GM21528 (cell line): Measurements from ENCODE around the gene B4GALNT4.
"Not testable (repeated sequence)": the region's sequence is repeated elsewhere in the genome, so short reads cannot be mapped to it uniquely, and the experiment has no call there.

Source experiments
- ATAC-seq: cut with Tn5 transposase; IDR thresholded peaks from one replicate; pipeline ENCODE4 v1.9.1; 2021; ENCODE audit warnings: mild to moderate bottlenecking, moderate library complexity; ENCODE audit not compliant: unreplicated experiment, low FRiP score

The B4GALNT4 gene

DNA sequence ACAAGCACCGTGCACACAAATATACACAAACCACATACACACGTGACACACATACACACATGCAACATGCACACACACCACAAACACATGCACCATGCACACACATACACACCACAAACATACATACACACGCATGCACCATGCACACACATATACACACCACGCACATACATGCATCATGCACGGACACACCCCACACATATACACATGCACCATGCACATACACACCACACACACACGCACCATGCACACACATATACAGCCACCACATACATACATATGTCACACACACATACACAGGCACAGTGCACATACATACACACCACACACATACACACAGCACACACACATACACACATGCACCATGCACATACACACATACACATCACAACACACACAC lies 12.7 kb upstream of the B4GALNT4 start:
- no peak for ATAC-seq

DNA sequence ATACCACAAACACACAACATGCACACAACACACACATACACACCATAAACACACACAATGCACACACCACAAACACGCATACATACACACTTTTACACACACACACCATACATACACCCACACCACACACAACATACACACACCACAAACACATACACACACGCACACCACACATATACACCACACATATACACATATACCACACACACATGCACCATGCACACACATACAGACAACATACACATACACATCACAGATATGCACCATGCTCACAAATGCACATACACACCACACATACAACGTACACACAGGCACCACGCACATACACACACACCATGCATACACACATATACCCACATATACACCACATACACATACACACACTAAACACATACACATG lies 11.7 kb upstream of the B4GALNT4 start:
- no peak for ATAC-seq

DNA sequence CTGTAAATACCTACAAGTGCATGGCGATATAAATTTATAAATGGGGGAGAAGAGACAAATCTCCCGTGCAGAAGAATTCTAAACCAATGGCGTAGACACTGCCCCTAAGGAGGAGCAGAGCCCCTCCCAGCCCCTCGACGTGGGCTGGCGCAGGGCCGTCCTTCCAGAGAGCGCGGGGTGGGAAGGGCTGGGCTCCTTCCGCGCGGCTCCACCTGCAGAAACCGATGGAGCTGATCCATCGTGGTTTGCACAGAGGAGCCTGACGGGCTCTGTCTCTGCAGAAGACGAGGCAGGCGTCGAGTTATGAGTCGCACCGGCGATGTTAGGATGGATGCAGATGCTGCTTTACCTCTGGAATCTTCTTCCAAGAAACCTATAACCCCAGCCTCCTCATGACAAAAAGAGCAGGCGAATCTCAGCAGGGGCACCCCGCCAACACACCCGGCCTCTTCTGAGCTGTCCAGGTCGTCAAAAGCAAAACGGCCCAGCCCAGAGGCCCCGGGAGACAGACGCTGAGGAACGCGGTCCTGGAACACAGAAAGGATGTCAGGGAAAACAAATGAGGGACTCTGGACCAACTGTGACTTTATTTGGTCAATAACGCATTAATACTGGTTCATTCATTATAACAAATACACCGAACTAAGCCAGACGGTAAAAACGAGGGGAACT lies 11.0 kb upstream of the B4GALNT4 start:
- no peak for ATAC-seq

DNA sequence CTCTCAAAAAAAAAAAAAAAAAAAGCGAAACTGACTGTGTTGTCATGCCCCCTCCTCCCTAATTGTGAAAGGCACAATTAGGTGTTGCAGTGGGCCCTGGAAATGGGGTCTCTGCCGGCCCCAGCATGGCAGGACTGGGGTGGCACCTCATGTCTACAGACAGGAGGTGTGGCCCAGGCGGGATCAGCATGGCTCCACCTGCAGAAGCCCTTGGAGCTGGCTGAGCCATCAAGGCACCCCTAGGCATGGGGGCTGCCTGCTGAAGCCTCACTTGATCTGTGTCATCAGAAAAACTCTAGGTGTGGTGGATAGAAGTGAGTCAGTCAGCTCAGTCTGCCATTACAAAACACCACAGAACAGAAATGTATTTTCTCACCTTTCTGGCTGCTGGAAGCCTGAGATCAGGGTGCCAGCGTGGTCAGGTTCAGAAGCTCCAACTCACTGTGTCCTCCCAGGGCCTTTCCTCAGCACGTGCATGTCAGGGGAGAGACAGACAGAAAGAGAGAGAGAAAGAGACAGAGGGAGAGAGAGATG lies 10.1 kb upstream of the B4GALNT4 start:
- ATAC-seq: no peak

DNA sequence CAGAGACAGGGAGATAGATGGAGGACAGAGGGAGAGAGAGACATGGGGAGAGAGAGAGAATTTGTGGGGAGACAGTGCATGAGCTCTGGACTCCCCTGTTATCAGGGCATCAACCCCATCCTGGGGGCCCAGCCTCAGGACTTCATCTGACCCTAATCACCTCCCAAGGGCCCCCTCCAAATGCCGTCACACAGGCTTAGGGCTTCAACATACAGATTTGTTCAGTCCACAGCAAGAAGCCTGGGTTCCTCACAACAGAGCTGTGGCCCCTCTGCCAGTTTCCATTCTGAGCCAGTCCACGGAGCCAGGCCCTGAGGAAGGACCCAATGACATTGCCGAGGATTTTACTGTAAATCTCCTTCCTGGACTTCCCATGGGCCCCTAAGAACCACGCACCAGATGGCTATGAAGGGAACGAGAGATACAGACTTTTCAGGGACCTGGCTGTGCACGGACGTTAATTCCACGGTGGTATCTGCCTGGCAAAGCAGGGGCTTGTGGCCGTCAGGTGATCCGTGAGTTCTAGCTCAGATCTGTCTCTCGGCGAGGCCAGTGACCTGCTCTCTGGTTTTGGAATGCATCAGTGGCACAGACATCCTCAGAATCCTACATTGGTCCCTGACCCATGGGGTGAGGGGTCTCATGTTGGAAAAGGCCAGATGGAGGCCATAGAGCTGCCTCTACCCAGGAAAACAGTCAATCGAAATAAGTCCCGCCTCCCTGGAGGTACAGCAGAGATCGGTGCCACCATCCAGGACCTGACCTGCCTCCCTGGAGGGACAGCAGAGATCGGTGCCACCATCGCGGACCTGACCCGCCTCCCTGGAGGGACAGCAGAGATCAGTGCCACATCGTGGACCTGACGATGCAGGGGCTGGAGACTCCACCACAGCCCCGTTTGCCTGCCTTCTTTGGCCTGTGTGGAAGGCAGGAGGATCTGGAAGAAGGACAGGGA lies 8.7 kb upstream of the B4GALNT4 start:
- no peak for ATAC-seq

DNA sequence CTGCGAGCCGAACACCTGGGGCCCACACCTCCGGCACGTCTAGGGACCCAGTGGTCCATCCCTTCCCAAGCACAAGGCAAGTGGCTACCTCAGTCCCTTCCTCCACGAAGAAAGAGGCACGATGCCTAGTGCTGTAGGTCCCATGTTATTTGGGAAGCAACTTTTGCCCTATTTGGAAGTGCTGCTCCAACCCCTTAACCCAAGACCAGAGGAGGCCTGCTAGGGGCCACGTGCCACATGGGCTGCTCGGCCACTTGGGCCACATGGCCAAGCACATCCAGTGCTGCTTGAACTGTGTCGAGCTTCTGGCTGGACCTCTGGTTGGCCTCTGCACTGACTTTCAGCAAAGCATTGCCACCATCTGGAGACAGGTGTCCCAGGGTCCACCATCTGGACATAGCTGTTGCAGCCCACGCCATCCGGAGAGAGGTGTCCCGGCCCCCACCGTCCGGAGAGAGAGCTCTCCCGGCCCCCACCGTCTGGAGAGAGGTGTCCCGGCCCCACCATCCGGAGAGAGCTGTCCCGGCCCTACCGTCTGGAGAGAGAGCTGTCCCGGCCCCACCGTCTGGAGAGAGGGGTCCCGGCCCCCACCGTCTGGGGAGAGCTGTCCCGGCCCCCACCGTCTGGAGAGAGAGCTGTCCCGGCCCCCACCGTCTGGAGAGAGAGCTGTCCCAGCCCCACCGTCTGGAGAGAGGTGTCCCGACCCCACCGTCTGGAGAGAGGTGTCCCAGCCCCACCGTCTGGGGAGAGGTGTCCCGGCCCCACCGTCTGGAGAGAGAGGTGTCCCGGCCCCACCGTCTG lies 6.5 kb upstream of the B4GALNT4 start:
- ATAC-seq: no peak

DNA sequence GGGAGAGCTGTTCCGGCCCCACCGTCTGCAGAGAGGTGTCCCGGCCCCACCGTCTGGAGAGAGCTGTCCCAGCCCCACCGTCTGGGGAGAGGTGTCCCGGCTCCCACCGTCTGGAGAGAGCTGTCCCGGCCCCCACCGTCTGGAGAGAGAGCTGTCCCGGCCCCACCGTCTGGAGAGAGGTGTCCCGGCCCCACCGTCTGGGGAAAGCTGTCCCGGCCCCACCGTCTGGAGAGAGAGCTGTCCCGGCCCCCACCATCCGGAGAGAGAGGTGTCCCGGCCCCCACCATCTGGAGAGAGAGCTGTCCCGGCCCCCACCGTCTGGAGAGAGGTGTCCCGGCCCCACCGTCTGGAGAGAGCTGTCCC lies 5.9 kb upstream of the B4GALNT4 start:
- not testable (repeated sequence) for ATAC-seq

DNA sequence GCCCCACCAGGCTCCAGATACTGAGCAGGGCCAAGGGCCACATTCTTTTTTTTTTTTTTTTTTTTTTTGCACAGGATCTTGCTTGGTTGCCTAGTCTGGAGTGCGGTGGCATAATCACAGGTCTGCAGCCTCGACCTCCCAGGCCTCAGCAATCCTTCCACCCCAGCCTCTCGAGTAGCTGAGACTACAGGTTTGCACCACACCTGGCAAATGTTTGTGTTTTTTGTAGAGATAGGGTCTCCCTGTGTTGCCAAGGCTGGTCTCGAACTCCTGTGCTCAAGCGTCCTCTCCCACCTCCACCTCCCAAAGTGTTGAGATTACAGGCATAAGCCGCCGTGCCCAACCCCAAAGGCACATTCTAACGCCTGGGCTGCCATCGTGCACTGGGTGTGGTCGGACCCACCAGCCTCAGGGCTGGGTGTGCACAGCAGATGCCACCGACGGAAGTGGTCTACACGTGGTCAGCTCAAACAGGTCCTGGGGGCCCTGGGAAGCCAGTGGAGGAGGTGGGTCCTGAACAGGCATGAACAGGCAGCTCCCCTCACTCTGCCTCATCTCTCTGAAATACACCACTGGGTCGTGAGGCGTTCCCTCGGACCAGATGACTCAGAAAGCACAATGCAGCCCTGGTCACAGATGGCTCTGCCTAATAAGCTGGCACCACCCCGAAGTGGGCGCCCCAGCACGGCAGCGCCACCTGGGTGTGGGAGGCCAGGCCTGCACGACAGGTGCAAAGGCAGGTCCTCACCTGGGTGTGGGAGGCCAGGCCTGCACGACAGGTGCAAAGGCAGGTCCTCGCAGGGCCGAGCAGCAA lies 5.1 kb upstream of the B4GALNT4 start:
- no peak for ATAC-seq

DNA sequence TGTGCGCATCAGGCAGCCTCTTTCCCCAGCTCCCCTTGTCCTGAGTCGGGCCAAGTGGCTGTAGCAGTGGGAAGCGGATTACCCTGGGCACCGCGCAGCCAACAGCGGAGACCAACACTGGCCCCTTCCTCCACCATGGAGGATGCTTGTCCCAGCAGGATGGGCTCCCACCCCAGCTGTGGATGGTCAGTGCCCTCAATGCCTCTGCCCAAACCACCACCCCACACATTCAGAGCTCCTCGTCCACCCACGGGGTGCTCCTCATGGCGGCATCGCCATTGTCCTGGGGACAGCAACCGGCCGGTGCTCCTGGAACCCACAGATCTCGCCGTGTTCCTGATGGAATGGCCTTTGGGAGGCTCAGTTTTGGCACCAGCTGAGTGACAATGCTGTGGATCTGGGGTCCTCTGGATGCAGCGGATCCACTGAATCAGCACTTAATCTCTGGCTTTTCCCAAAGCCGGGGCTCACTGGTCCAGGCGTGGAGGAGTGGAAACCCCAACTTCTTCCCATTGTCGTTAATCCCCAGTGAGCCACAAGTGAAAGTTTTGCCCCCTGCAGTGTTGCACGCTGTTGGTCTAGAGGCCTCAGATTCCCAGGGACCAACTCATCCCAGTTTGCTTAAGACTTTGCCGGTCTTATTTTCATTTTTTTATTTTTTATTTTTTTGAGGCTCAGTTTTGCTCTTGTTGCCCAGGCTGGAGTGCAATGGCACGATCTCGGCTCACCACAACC lies 4.1 kb upstream of the B4GALNT4 start:
- no peak for ATAC-seq

DNA sequence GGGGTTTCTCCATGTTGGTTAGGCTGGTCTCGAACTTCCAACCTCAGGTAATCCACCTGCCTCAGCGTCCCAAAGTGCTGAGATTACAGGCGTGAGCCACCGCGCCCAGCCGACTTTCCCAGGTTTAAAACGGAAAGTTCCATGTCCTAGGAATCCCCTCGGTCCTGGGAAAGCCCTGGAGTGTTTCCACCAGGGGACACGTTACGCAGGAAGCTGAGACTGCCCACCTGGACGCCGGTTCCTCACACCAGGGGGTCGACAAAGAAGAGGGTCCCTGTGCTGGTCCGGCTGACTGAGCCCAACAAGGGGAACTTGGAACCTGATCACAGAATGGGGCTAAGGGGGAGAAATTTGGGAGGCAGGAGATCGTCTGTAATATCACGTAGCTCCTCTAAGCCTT lies 3.5 kb upstream of the B4GALNT4 start:
- no peak for ATAC-seq

DNA sequence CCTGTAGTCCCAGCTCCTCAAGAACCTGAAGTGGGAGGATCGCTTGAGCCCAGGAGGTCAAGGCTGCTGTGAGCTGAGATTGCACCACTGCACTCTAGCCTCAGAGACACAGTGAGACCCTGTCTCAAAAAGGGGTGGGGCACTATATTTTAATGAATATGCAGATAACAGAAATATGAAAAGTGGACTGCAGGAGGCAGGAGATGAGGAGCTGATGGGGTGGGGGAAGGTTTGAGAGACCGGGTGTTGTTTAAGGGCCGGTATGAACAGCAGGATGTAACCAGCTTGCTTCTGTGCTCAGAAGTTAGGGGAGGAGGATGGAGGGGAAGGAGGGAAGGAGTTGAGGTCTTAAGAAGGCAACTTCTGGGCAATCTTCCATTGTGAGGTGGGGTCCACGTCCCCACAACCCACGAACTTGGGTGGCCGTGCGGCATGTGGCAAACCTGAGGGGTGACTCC lies 1.3 kb upstream of the B4GALNT4 start:
- no peak for ATAC-seq

DNA sequence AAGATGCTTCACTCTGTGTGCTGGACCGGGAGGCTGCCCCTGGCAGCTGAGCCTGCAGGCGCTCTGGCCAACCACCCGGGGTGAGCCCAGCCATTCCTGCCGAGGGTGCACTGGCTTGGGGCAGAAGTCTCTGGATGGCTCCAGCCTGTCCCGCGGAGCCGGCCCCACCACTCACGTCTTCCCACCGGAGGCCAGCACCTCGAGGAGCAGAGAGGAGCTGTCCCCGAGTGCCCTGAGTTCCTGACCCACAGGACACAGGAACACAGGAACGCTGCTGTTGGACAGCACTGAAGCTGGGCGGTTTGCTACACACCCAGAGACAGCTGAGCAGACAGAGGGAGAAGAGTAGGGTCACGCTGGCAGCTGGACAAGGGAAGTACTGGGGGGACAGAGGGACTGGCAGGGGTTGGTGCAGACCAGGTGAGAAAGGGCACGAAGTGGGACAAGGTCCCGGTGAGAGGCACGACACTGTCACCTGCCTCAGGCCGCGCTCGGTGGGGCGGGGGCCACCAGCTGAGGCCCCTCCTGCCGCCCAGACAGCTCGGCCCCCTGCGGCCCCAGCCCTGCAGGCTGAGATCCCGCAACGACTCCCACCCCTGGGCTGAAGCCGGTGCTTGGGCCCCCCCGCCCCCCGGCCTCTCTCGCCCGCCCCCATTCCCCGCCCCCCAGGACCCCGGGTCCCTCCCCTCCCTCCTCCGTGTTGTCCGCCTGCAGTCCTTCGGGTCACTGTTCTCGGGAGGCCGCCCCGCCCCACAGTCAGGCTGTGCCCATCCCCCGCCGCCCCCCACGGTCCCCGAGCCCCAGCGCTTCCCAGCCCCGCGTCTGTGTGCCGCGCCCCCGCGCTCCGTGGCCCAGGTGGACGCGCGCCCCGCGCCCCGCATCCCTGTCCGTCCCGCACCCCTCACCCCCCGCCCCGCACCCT lies 624 bp upstream of the B4GALNT4 start:
- ATAC-seq: no peak

DNA sequence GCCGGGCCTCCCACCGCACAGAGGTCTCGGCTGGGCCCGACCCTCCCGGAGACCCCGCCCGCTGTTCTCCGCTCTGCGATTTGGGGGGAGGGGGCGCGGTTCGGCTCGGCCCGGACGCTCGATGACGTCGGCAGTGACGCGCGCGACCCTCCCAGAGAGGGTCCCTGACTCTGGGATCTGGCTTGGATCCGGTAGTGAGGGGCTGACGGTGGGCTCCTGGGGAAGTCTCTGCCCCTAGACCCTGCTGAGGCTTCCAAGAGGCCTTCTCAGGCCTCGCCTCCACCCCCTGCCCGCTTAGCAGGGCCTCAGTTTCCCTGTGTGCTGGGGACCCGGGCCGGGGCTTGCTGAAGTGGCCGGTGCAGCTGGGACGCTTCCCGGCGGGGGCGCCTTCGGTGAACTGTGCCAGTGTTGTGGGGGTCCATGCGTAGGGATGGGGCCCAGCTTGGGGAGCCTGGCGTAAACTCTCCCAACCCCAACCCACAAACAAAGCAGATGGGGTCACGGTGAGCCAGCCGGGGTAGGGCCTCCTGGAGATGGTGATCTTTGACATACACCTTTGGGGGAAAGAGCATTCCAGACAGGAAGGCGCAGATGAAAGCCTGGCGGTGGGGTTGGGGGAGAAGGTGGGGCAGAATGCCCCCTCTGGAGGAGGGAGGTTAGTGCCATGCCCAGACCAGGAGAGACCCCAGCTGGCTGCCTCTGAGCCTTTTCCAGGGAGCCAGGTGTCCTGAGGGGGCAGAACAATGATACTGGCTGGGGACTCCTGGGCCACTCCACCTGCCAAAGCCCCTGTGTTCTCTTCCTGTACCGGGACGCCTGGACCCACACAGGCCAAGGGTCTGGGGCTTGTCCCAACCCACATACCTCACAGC lies 1.0 kb downstream of the B4GALNT4 start:
- ATAC-seq: no peak

DNA sequence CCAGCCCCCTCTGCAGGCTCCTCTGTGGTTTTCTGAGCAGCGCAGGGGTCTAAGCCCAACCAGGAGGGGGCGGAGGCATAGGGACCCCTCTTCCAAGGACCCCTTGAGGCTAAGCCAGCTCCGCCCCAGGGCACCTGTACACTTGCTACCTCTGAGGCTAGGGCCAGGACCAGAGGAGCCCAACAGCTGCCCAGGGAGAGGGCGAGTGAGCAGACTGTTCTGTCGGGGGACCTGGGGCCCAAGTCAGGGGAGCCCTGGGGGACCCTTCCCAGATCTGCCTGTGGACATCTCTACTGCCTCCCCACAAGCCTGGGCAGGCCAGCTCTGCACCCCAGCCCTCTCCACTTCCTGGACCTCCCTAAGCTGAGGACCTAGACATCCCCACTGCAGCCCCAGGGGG lies 1.8 kb downstream of the B4GALNT4 start:
- ATAC-seq: no peak

DNA sequence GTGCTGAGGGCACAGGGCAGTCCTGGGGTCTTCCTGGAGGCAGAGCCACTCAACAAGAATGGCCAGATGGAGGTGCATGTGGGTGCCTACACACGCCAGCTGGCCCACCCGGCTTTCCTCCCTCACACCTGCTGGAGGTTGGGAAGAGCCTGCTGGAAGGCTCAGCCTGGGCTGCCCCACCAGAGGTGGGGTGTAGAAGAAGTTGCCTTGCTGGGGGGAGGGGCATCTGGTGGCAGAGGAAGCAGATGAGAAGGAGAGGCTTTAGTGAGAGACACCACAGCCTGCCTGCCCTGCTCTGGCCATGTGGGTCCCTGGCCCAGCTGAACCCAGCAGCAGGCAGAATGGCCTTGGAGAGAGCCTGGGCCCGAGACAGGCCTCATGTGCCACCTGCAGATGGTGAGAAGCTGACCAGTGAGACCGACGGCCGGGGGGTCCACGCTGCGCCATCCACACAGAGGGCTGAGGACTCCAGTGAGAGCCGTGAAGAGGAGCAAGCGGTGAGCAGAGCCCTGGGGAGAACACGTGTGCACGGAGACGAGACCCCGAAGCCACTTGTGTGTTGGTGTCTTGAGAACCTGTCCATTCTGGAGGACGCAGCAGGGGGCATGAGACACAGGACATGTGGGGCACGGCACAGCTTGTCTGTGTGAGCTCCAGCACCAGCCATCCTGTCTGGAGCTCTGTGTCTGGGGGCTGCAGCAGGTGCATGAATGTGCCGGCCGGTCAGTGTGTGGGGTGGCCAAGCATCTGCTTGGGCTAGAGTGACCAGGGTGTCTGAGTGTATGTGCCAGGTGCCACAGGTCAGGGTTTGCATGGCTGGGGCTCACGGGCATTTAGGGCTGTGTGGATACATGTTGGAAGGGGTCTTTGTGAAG lies 2.7 kb downstream of the B4GALNT4 start:
- ATAC-seq: no peak
